Frontal cortex (tissue), 4 donors: ENCODE measurements around the gene TBX15. TPM values are rescaled to one million over a fixed set of nuclear protein-coding genes. Genes with fewer than 3 reads are reported as not detected.

ENCODE experiments used
- DNase-seq, 2 donors: peaks; one replicate each; pipeline ENCODE4 v3.0.0; 2012; ENCODE audit warnings: low spot score in 2 of 2
- FAIRE-seq: peaks from 2 replicates; lab custom pipeline; 2012; peaks lifted over from hg19 to GRCh38; lab: Jason Lieb, UNC
- total RNA-seq: library from RNA; depleted of rRNA; stranded (reverse); fragments of >200 nt; gene quantifications from one replicate; pipeline ENCODE4 v1.2.3, GENCODE V29; 2014
- donor health status: control.
- donor health status: control.
- donor health status: control.

Gene TBX15
- total RNA-seq, 1 donor from 2014 or later: 0.82 TPM

DNA sequence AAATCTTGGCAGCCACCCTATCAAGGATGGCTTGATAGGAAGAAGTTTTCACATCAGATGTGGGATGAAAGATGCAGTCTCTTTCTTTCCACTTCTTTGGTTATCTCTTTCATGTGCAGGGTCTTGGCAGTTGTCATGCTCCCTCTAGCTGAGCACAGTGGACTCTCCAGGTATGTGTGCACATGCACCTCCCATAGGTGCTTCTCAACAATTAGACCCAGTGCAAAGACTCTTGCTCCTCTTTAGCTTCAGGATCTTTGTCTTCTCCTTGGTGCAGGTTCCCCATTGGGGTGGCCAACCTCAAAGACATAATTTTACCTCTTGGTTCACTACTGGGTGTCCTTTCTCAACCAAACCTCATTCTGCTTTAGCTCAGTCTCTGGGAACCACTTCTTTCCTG lies 80.7 kb downstream of the TBX15 start:
- FAIRE-seq (no peak), DNase-seq (no peak)

DNA sequence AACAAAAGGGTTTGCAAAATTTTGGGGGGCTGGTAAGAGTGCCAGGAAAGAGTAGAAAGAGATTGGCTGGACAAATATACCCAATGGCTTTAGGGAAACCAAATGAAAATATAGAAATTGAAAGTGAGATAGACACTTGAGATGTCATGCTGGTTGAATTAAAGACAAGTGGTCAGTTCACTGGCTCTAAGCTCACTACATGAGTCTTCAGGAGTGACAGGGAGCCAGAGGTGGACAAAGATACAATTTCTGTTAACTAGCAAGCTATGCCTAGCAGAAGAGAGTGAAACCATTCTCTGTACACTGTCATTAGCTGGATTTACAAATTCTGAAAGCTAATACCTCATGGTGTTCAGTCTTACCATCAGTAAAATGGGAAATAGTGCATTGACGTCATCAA lies 82.5 kb downstream of the TBX15 start:
- DNase-seq (no peak), FAIRE-seq (no peak)

DNA sequence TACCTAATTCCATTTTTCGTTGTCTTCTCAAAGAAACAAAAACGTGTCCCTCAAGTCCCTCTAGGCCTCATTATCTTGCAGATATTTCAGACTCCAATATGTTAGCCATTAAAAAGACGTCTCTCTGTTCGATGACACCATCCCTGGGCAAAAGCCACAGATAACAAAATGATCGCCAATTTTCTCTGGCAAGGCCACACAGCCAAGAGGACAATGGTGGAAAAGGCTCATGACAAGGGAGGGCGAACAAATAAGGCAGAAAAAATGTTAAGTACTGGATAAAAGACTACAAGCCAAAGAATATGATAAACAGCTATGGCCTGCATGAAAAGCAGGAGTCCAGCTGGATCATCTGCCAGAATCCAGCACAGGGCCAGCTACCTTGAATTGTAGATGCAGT lies 82.9 kb downstream of the TBX15 start:
- DNase-seq: no peak
- no peak for FAIRE-seq

DNA sequence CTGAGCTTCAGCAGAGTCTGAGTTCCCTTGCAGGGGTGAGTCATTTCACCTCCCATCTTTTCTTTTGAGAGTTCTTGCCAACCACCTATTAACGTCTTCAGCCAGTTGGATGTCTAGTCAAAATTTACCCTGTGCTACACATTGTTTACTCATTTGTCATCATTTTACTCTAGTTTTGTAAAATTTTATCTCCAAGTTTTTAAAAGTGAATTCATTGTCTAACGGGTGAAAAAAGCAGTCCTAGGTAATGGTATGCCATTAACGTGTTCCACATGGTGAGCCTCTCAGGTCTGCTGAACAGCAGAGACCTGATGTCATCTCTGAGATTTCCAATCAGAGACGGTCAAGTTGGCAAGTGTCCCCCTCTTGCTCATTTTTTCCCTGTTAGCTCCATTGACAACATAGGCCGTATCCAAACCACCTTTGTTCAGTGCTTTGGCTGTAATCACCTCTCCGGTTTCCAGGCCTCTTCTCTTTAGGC lies 85.4 kb downstream of the TBX15 start:
- FAIRE-seq: no peak
- no peak for DNase-seq

DNA sequence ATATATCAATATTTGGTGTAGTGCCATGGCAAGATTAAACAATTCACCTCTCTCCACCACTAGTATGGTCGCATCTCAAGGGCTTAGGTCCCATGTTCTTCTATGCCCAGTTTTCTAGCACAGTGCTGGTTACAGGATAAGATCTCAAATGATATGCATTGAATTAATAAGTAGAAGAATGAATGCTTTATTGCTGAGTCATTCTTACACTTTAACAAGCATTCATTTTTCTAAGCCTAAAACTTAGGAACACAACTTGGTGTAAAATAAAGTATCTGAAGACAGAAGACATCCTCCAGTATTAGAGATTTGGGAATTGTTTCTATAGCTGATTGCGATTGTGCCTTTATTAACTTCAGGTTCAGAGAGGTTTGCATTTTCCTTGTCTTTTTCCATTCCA lies 85.8 kb downstream of the TBX15 start:
- no peak for DNase-seq
- no peak for FAIRE-seq

DNA sequence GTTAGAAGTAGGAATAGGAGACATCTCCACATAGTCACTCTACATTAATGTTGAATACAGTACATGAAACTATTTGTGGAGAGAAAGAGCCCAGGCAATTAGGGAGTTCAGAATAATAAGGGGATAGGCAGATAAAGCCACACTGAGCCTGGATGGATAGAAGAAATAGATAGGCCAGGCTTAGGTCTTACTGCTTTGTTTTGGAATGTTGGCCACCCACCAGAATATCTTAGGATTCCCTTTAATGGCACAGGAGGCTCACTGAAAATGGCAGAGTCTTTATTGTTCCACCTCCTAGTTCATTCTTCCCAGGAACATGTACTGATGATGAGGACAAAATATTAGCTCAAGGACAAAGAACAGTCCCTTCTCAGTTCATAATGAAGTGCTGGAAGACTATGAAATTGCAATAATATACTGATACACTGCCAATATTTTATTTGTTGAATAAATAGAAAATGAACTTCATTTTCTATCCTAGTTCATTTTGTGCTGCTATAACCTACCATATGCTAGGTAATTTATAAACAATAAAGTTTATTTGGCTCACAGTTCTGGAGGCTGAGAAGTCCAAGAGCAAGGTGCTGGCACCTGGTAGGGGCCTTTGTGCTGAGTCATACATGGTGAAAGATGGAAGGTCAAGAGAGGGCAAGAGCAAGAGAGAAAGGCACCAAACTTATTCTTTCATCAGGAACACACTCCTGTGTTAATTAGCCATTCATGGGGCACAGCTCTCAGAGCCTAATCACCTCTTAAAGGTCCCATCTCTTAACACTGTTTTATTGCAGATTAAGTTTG lies 87.3 kb downstream of the TBX15 start:
- no peak for FAIRE-seq
- no peak for DNase-seq

DNA sequence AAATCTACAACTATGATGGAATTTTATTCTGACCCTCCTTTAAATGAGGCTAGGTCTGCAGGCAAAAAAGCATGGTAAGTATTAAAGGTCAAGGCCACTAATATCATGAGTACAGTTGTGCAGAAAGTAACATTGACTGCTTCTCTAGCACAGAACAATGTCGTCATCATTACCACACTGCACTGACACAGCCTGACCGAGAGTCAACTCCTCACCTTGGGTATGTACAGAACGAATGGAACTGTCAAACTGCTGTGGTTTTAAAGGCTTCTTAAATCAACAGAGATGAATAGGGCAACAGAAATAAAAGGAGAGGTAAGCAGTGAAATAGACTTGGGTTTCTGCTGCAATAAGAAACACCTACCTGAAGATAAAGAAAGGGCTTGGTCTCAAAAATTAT lies 88.8 kb downstream of the TBX15 start:
- FAIRE-seq (no peak), DNase-seq (no peak)

DNA sequence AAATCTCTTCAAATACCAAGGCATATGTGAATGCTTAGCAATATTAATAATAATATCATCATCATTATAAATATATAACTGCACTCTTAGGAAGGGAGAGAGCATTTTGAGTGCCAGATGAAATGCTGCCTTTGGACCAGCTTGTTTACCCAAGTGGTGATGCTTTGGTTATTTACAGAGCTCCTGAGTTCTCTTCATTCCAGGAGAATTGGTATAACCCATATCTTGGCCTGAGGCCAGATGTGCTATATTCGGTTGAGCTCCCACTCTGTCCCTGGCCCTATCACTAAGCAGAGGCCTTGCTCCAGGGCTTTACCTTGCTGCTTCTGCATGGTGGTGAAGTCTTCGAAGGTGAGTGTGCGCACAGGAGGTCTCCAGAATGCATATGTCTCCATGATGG lies 89.4 kb downstream of the TBX15 start:
- FAIRE-seq (no peak), DNase-seq (no peak)

DNA sequence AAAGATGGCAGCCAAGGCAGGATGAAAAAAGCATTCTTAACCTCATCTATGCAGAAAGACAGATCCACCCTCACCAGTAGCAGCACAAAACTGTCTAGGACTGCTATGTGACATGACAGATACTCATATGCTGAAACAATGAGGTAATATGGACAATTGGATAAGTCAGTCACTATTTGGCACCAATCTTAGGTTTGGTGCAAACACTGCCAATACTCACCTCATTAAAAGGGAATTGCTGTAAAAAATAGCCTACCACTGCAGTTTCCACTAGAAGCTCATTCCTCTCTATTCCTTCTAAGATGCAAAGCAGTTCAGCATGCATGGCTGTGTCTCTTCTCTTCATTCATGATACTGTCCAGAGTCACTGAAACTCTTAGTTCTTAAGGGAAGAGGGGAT lies 91.7 kb downstream of the TBX15 start:
- DNase-seq: no peak
- no peak for FAIRE-seq

DNA sequence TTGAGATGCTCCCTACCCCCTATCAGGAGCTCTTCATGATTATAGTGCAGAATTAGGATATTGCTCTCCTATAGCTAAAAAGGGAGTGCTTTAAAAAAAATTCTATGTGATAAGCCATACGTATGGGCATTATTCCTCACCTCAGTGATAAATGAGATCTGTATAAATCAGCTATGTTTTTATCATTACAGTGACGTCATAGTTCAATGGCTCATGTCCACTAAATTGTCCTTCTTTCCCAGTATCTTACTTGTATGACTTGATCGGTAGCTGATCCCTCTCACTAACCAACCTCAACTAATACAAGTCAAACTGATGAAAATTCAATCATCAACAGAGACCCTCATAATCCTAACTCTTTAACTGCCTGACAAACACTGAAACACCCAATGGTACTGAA lies 93.3 kb downstream of the TBX15 start:
- FAIRE-seq: no peak
- DNase-seq: no peak

DNA sequence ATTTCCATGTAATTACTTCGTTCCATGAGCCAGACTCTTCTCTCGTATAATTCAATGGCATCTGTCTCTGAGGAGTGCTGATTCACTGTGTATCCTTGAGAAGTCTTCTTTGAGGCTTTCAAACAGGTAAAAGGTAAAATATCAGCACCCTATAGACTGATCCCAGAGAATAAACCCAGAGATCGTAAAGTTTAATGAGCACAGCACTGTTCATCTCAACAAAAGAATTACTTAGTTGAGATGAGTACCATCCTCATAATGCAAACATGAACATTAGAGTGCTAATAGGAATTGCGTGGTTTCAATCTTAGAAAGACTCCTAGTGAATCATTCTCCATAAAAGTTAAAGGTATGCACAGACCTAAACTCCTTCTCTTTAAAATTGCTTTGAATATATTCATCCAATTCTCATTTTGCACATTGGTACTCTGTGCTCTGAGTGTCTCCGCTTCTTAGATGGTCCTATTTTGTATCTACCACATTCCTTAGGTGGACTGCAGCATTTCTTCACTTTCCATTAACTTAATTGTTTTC lies 97.2 kb downstream of the TBX15 start:
- no peak for FAIRE-seq
- DNase-seq: no peak

DNA sequence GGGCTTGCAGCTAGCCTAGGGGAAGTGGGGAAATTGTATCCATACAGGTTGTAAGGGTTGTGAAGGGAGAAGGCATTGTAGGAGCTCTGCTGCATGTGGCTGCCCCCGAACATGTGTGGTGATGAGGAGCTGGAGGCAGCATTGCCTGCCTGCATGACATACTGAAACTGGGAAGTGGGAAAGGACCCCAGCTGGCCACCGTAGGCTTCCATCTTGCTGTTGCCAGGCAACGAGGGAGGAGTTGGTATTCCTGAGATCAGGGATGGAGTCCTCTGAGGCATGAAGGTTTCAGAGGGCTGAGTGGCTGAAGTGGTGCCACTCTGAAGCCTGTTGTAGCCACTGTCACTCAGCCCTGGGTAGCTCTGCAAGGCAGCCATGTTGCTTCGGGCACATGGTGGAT lies 103.2 kb downstream of the TBX15 start:
- FAIRE-seq (no peak), DNase-seq (no peak)

DNA sequence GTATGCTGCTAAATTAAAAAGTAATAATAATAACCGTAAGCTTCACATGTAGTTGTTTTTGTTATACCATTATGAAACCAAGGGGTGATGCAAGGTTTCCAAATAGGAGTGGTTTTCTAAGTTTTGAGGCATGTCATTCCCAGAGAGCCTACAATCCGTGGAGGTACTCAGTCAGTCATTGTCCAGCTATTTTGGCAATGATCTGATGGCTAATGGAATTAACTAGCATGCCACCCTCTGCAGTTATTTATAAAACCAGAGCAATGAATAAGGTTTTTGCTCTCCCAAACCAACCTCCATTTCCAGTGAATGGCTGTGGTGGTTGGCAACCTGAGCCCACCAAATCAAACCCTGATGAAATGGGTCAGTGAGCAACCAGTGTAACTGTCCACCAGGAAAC lies 106.4 kb downstream of the TBX15 start:
- FAIRE-seq (no peak), DNase-seq (no peak)

DNA sequence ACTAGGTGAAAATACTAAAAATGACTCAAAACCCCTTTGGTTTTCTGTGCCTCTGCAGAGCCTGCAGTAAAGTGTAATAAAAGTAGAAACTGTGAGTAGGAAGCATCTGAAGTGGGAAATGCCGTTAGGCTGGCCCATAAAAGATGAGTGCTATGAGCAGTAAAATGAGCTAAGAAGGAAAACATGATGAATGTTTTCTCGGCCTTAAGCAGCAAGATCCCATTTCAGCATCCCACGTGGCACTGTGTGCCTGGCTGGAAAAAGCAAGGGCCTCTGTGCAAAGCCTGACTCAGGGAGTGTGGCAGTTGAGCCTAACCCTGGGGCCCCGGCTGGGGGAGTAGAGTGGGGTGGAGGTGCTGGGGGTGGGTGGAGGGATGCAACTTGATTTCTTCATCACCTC lies 109.5 kb downstream of the TBX15 start:
- FAIRE-seq: no peak

DNA sequence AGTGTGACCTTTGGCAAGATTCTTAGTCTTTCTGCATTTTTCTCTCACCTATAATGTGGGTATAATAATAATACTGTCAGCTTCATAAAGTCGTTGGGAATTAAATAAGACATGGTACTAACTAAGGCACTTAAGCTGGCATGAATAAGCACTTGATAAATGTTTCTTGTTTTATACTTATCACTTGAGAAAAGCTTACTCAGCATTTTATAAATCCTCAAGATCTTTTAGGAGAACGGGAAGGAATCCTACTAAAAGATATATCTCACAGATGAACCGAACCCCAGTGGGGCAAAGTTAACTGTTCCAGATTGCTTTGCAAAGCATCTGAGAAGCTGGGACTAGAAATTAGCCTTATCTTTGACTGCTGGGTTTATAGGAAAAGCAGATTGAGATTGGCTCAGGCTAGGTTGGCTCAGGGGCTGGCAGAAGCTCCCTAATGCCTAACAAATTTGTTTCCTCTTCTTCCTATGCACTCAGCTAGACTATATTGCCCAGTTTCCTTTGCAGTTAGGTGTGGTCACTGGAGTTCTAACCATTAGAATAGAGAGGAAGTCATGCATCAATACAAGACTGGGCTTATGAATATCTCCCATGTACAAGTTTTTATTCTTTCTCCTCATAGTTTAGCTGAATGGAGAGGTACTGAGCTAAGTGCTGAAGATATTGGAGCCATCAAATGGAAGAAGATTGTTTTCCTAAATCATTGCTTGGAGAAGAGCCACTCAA lies 110.3 kb downstream of the TBX15 start:
- no peak for FAIRE-seq

More for the DNA sequence above, 109.5 kb downstream of the TBX15 start:
- DNase-seq: no peak

DNA sequence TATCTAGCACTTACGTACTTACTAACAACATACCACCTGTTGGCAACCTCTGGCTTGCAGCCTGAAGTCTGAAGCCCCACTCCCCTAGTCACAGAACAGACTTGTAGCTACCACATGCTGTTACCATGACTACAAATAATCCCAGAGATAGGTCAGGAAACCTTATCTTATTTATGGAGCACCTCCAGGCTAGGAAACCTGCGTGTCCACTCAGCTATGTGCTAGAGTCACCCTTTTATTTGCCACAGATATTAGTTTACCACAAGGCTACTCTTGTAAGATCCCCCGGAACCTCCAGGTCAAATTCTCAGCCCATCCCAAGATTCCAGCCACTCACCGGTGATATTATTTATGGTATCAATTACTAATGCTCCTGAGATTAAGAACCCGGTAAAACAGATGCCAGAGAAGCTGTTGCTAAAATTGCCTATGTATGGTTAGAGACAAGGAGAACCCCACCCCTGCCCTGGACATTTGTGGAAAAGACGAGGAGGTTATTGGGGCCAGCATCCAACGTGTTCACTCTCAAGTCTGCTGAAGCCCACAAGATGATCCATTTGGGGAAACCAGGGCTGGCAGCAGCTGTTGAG lies 116.5 kb downstream of the TBX15 start:
- no peak for DNase-seq
- FAIRE-seq: no peak

More for the DNA sequence above, 110.3 kb downstream of the TBX15 start:
- no peak for DNase-seq

DNA sequence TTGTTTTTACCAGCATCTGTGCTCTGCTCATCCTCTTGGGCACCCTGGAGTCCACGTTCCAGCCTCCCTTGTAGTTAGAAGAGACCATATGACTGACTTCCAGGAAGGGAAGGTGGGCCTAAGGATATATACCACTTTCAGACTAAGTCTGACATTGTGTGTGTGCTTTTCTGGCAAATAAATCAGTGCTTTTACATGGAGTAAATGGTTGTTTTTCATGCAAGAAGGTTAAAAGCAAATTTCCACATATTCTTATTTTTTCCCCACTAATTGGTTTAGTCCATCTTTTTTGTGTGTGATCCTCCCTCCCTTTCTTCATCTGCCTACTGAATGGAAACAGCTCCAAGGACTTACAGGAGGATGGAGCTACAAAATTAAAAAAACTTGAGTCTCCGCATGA lies 119.8 kb downstream of the TBX15 start:
- DNase-seq (no peak), FAIRE-seq (no peak)

DNA sequence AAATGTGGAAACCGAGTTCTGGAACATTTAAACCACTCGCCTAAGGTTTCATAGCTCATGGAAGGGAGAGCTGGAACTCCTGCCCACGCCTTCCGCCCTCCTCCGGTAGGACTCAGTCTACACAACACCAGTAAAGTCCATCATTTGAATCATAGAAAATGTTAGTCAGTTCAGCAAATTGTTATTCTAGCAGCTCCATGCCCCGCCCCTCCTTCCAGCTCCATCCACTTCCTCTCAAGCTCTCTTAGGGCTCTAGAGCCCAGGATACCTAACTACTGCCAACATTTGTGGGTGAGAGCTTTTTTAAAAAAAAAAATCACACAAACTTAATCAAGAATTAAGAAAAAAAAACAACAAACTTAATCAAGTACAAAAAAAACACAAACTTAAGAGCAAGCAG lies 121.8 kb downstream of the TBX15 start:
- no peak for FAIRE-seq

DNA sequence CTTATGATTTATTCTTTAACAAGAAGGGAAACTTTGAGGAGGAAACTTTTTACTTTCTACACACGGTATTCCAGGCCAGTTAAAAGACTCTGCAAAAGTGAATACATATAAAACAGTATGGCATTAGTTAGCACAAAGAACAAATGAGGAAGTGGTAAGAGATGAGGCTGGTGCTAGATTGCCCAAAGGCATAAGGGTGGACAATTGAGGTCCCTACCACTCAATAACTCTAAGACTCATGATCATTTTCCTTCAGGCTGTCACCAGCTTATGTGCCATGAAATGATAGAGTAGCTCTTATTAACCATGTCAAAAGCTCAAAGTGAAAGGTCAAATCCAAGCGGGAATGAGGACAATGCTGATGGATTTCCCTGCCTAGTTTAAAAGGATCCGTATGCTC lies 124.5 kb downstream of the TBX15 start:
- DNase-seq (no peak), FAIRE-seq (no peak)

More for the DNA sequence above, 121.8 kb downstream of the TBX15 start:
- DNase-seq: no peak

DNA sequence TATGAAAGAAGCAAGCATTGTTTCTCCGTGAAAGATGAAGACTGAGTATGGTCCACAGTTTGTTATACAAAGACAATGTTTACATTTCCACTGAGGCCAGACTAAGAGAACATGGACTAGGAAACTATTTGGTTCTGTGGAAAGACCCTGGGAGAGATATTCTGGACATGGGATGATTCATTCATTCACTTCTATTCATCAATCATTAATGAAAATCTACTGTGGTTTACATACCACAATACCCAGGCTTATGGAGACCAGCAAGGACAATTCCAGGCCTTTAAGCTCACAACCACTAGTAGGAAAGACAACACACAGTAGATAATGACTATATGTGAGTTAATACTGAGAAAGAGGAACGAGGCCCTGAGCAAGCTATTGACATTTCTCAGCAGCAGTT lies 125.4 kb downstream of the TBX15 start:
- FAIRE-seq (no peak), DNase-seq (no peak)

DNA sequence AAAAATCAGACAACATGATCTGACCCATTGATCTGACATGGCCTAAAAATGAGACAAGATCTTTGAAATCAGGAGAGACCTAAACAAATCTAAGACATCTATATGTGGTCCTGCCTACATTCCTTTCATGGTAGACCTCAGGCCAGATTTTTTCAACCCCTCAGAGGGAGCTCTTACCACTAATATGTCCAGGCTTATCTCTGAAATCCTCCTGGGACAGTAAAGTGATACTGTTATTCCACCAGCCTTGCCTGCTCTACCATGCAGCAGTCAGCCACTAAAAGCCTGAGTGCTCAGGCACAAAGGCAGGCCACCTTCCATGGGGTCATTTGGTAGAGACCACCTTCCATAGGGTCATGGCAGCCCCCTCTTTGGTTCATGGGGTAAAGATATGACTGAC lies 126.9 kb downstream of the TBX15 start:
- DNase-seq (no peak), FAIRE-seq (no peak)
